HG03442 (cell line): ENCODE results near the gene INPP4B.

Experiments
- ATAC-seq: cut with Tn5 transposase; IDR thresholded peaks from one replicate; pipeline ENCODE4 v1.9.1; 2021; ENCODE audit warnings: mild to moderate bottlenecking, moderate library complexity; ENCODE audit not compliant: unreplicated experiment

Gene INPP4B

GRCh38 chr4:142181021-142181420, 665.1 kb downstream of the INPP4B start:
- no peak for ATAC-seq

DNA sequence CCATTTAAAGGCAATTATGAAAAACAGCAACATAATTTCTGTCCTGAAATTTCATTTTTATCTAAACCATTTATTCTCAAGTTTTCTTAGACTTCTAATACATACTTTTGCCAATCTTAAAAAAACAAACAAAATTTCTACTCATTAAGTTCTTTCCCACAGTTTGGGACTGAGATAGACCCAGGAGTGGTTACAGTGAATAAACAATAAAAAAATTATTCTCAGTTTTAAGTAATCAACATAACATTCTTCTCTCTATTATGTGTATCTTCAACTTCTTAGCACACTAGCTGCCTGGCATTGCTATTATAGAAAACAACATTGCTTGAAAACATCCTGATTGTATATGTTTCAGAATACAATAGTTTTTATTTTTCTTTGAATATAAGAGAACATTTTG, 676.9 kb downstream of the INPP4B start:
- ATAC-seq: no peak

DNA sequence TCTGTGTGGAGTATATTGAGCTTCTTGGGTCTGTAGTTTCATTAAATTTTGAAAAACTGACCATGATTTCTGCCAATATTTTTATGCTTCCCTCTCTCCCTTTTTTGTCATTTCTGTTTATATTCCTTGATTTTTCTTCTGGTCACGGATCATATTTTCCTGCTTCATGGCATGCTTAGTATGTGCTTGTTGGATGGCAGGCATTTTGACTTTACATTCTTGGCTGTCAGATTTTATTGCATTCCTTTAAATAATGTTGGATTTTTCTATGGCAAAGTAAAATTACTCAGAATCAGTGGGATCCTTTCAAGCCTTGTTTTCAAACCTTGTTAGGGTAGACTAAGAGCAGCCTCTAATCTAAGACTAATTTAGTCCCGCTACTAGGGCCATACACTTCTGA, 677.9 kb downstream of the INPP4B start:
- no peak for ATAC-seq

DNA sequence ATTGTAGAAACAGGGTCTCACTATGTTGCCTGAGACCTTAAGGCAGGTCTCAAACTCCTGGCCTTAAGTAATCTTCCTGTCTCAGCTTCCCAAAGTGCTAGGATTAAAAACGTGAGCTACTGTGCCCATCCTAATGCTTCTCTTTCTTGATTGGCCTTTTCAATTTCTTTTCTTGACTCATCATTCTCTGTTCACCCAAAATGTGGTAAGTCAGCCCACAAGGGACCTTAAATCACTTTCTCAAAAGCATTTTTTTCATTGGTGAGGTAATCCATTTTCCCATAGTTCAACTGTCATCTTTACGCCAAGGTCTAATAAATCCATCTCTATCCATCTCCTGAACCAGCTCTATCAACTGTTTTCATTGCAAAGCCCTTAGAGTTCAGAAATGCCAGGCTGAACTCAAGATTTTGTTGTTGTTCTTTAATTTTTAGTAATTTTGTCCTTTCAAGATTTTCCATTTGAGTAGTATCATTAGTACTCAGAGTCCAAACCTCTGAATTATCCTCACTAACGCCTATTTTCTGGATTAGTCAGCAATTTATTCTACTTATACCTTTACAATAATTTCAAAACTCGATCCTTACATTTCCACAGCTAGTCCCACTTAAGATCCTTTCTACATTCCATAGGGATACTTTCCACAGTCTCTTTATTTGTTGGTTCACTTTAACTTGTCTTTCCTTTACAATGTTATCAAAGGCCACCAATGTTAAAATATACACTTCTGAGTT, 681.2 kb downstream of the INPP4B start:
- ATAC-seq: no peak

DNA sequence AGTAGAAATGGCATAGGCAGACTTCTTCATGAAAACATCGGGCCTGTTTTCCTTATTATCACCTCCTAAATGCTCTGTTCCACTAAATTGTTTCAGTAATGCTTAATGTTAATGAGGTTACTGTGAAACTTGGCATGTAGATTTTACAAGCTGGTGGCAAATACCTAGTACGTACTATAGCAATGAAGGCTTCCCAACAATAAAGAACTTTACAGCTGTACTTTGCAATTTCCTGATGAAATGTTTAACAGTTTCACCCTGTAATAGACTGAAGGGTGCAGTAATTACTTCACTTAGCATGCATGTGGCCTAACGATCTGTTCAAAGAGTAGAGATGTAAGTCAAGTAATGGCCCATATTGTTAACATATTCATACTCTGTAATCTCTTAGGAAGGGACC, 685.0 kb downstream of the INPP4B start:
- no peak for ATAC-seq

DNA sequence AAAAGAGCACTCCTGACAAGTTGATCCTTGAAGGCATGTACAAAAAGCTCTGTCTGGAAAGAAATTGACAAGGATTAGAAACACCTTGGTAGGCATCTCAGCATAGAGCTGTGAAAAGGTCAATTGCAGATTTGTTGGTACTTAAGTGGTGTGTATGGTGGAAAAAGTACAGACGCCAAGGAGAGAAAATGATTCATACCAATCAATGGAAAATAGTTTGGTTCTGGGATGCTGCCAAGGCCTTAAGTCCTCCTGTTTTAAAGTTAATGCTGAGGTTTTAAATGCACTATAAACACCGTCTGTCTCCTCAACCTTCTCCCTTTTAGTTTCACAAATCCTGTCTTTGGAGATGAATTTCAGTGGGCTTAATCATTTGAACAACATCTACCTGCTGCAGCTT, 685.6 kb downstream of the INPP4B start:
- no peak for ATAC-seq

DNA sequence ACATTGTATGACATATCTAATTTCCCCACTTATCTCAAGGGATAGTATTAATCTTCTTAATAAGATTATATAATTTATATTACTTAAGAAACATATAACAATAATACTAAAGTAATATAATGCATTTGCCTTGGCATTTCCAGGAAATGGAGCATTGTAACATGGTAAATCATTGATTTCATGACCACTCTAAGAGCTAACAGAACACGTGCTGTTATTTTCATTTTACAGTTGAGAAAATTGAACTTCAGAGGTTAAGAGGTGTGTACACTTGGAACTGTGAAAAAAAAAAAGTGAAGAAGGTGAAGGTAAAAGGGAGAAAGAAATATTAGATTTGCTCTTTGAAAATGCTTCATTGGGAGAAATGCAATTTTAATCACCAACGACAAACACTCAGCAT, 687.1 kb downstream of the INPP4B start:
- no peak for ATAC-seq

- no peak for ATAC-seq
Observed at GRCh38 chr4:142156256-142156655, 689.8 kb downstream of the INPP4B start.

GRCh38 chr4:142155347-142155746, 690.8 kb downstream of the INPP4B start:
- ATAC-seq: no peak

GRCh38 chr4:142150483-142150882, 695.6 kb downstream of the INPP4B start:
- no peak for ATAC-seq

DNA sequence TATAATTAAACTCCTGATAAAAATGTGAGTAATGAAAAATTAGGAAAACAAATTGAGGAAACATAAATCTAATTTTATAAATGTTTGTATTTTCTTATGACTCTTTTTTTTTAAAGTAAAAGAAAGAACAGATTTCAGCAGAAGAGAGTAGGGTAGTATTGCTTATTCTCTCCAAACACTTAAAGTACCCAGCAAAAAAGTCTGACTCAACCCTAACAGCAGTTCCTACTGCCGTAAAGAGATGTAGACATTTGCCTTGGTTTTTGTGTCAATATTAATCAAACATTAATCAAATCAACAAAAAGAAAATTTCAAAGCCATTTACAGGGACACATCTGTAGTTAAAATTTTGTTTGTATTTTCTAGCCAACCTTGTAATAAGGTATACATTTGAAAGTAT, 701.3 kb downstream of the INPP4B start:
- ATAC-seq: no peak

GRCh38 chr4:142142366-142143054, 703.6 kb downstream of the INPP4B start:
- no peak for ATAC-seq

- no peak for ATAC-seq
Observed at GRCh38 chr4:142141224-142141623, 704.9 kb downstream of the INPP4B start.

DNA sequence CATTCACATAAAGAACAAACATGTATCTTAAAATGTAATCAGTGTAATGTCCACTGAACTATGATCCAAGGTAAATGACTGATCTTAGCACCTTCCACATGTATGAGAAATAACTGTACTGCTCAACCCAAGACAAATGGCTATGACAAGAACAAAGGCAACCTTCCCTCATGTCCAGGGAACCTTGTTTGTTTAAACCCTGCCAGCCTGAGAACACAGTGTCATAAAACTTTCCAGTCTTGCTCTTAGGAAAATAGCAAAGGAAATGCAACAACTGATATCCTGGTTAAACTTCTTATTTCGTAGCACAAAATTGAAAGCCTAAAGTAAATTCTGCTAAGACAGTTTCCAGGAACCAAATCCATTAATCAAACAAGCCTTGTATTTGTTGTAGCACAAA, 715.4 kb downstream of the INPP4B start:
- no peak for ATAC-seq

DNA sequence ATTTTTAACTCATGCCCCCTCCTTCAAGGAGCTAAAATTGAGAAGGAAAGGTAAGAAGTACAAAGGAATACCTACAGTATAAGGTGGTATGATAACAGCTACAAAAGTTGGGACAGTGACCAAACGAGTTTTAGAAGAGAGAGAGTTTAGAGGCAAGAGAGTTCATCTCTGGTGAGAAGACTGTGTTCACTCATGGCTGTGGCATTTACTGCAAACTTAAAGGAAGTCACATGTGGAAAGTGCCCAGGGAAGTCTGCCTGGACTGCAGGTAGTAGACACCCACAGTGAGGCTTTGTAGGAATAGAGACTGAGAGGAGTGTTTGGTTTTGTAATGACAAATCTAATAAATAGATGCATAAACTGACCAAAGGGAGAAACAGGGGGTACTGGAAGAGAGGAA, 716.2 kb downstream of the INPP4B start:
- no peak for ATAC-seq

GRCh38 chr4:142129473-142129872, 716.6 kb downstream of the INPP4B start:
- ATAC-seq: no peak

GRCh38 chr4:142128529-142128928, 717.6 kb downstream of the INPP4B start:
- no peak for ATAC-seq

- peak; percentile 78 for ATAC-seq
Observed at GRCh38 chr4:142126890-142127497, 719.1 kb downstream of the INPP4B start.

DNA sequence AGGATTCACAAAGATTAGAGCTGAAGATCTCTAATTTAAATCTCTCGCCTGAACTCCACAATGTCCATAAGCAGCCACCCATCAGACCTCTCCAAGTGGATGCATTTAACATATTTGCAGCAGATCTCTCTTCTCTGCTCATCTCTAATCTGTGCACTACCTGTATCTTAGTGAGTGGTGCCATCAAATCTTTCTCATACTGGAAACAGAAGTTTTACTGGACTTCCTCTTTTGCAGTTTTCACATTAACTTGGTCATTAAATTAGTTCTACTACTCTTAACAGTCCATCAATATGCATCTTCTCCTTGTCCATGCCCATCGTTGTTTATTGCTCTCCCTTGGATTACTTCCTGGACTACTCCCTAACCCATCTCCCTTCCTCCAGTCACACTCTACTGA, 721.2 kb downstream of the INPP4B start:
- ATAC-seq: no peak

DNA sequence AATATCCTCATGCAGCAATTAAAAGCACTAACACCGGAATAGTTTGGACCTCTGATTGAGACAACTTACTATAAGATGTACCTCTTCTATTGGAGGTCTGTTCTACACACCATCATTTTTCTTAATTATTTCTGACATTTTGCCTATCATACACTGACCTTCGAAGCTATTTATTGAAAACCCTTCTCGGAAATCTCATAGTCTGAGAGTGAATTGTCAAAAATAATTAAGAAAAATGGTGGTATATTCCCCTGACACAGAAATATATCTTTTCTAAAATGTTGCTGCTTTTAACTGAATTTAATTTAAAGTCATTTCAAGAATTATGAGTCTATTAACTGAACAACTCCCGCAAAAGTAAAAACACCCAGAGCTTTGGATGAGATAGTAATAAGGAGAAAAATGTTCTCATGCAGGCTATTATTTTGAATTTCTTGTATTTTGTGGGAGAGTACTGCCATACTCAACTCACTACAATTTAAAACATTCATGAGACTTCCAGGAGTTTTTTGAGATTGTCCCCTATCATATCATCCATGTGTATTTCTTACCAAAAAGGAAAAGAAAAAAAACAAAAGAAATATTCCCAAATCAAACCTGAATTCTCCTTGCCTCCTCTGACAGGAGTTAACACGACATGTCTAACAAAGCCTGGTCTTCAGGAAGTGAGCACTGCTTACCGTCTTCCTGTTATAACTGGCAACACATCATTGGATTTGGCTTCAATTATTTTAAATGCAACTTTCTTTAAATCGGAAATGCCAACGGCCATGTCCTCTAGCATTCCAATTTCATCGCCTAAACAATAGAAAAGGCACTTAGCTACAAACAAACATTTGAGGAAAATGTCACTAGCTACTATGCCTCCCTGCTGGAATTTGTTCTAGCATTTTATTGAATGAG, 724.4 kb downstream of the INPP4B start:
- no peak for ATAC-seq

- ATAC-seq: no peak
Observed at GRCh38 chr4:142120921-142121320, 725.2 kb downstream of the INPP4B start.
